Breast epithelium (tissue), 3 donors: ENCODE results near the gene PTPRCAP.

Experiments
- POLR2AphosphoS5 ChIP-seq, 3 donors: sonication (generic); formaldehyde crosslinking; IDR thresholded peaks; one replicate each; pipeline ENCODE4 v1.6.1; 2017; ENCODE audit warnings: antibody characterized with exemption in 3 of 3
- TF ChIP-seq, protein P1 (sequence below), 3 donors: fragments of 450-650 bp; IDR thresholded peaks; one replicate each; pipeline ENCODE4 v1.5.1; 2016 to 2017; ENCODE audit warnings: antibody characterized with exemption in 3 of 3, mild to moderate bottlenecking in 3 of 3, moderate library complexity in 3 of 3

DNA sequence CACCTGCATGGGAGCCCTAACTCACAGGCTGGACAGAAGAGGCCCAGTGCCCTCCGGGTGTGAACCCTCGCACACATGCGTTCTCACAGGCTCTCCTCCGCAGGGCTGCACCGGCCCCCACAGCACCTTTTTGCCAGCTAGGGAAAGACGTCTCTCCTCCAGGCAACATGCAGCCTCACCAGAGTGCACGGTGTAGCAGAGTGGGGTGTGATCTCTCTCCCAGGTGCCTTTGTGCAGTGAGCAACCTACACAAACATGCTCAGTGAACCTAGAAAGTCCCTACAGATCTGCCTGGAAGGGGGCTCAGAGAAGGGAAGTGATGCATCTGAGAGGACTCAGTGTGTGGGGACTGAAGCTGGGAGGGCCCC, 25.7 kb downstream of the PTPRCAP start:
- TF ChIP-seq, protein P1, sequence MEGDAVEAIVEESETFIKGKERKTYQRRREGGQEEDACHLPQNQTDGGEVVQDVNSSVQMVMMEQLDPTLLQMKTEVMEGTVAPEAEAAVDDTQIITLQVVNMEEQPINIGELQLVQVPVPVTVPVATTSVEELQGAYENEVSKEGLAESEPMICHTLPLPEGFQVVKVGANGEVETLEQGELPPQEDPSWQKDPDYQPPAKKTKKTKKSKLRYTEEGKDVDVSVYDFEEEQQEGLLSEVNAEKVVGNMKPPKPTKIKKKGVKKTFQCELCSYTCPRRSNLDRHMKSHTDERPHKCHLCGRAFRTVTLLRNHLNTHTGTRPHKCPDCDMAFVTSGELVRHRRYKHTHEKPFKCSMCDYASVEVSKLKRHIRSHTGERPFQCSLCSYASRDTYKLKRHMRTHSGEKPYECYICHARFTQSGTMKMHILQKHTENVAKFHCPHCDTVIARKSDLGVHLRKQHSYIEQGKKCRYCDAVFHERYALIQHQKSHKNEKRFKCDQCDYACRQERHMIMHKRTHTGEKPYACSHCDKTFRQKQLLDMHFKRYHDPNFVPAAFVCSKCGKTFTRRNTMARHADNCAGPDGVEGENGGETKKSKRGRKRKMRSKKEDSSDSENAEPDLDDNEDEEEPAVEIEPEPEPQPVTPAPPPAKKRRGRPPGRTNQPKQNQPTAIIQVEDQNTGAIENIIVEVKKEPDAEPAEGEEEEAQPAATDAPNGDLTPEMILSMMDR (IDR thresholded peaks at IDR 0.05), result no peak
- no peak for TF ChIP-seq POLR2AphosphoS5 (IDR thresholded peaks at IDR 0.05)
